GM15510 (cell line): Measurements from ENCODE around the gene ATP8A2.

Experiments
- POLR2A ChIP-seq: IDR thresholded peaks from 3 replicates; pipeline ENCODE4 v1.6.1; 2011; ENCODE audit warnings: borderline replicate concordance; ENCODE audit not compliant: insufficient read length; ENCODE audit errors: extremely low read depth

Gene ATP8A2

DNA sequence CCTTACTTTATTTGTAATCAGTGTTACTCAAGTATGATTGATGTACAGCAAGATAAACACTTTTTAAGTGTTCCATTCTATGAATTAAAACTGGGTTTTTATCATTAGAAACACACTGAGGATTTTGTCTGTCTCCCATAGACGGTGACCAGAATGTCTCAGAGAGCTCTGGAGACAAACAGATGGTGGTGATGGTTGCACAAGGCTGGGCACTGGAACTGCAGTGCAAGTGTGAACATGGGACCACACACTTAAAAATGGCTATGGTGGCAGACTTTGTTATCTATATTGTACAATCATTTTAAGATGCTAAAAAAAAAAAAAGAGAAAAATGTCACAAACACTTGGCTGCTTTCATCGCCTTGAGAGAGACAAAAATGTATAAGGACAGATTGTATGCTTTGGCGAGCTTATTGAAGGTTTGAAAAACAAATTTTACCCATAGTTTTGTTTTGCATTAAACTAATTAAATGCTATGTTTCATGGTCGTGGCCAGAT lies 407.1 kb downstream of the ATP8A2 start:
- no peak for TF ChIP-seq POLR2A

DNA sequence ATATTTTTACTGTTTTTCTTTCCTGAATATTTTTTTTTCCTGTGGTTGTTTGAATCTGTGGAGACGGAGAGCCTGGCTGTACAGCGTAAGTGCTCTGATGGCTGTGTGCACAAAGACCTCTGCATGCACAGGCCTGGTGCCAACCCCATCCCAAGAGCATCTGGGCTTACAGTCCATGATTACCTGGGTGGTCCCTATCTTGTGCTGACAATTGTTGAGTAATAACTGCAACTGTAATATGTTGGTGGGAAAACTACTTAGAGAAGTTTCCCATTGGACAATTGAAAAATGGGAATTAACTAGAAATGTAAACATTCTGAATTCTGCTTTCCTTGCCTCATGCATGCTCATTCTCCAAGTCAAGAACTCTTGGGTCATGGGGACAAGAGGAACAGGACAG lies 411.3 kb downstream of the ATP8A2 start:
- TF ChIP-seq POLR2A = no peak

DNA sequence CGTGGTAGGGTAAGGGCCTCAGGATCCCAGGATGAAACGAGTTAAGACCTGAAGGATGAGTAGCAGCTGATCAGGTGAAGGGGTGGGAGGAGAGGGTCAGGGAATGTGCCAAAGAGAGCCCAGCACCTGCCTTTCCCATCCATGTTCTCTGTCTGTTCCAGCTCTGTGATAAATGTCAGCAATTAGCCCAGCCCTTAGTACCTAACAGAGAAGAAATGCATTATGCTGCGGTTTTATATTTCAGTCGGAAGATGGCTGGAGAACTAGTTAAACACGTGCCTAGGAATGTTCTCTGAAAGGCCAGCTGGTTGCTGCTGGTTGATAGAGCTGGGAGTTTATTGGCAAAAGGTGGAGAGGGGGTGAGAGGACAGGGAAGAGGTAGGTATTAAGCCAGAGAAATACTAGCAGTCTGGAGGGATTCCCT lies 411.8 kb downstream of the ATP8A2 start:
- no peak for TF ChIP-seq POLR2A

DNA sequence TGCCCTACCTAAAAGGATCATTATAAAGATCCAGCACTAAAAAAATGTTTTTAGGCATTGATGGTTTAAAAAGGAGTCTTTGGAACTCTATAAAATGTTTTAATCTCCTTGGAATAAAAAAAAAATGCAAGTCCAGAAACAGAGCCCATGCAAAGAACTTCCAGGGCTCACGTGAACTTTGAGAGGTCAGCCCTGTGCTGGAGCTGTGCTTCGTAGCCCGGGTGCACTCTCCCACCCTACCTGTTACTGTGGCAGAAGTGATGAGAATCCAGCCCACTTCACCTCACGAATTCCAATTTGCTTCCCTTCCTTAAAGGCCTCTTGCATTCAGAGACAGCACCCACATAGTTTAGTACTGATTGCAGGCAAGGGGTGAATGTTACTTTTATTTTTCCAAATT lies 412.3 kb downstream of the ATP8A2 start:
- TF ChIP-seq POLR2A = no peak

DNA sequence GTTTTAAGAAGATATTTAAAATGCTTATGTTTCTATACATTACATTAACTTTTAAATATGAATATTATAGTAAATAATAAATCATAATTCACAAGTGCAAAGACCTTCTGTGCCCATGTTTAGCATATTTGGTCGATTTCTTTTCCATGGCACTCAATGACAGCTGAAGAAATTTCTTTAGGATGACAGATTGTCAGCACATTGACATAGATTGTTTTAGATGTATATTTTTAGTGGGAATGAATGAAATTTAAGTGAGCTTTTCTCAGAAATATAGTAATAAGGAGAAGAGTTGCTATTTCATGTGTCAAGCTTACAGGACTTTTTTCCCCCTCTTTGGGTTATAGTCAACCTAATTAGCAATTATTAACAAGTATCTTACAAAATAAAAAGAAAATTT lies 423.5 kb downstream of the ATP8A2 start:
- TF ChIP-seq POLR2A = no peak

DNA sequence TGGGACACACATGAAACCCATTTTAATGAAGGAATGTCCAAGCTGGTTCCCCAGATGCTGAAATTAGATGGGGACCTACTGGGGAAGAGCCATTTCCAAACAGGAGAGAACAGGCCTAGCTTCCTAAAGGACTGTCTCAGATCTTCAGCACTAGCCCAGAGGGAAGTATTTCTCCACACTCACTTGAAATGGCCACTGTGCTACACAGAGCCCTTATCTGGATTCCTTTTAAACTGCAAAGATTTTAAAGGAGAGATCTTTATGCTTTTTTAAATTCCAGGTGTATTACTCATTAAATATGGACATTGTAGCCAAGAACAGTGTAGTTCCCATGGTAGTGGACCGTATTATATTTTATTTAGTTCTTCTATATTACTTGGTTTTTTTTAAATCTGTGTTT lies 424.7 kb downstream of the ATP8A2 start:
- no peak for TF ChIP-seq POLR2A

DNA sequence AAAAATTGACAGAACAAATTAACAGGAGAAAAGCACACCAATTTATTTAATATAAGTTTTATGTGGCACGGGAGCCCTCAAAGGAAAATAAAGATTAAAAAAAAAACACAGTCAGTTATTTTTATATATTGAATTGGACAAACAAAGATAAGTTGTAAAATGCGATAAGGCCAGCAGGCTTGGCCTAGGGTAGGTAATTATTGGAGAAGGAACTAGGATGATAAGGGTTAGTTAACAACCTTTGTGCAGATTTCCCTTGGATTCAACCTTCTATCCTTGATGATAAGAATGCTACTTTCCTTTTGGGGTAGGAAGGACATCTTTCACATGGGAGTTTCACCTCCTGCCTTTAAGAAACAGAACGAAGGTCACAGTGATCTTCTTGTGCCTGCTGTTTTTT lies 427.2 kb downstream of the ATP8A2 start:
- TF ChIP-seq POLR2A = no peak

DNA sequence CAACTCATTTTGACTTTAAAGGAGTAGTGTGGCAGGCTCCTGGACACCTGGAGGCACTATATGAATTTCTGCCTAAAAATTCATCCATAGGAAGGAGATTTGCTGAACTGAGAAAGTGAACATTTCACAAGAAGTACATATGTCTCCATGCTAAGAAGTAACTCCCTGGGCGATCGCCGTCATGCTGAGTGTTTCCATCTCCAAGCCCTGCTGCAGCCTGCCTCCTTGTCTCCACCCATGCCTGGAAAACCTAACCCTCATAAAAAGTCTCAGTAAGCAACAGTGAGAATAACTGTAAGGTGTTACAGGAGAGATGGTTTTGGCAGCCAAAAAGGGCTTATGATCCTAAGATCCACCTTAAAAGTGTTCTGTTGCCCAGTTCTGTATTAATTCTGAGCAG lies 428.7 kb downstream of the ATP8A2 start:
- no peak for TF ChIP-seq POLR2A

DNA sequence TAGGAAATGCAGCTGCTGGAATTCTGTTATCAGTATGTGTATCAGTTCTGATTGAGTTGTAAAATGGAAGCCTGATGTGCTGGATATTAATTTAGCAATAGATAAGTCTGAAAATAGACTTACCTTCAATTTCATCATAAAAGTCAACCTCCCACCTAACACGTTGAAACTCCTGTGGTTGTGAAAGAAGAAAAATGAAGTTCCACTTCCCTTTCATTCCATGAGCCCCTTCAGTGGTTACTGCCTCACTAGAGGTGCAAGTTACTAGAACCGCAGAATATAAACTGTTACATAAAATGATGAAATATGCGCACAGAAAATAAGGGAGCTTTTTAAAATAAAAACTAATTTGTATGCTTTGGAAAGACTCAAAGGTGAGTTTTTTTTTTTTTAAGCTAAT lies 430.8 kb downstream of the ATP8A2 start:
- no peak for TF ChIP-seq POLR2A

DNA sequence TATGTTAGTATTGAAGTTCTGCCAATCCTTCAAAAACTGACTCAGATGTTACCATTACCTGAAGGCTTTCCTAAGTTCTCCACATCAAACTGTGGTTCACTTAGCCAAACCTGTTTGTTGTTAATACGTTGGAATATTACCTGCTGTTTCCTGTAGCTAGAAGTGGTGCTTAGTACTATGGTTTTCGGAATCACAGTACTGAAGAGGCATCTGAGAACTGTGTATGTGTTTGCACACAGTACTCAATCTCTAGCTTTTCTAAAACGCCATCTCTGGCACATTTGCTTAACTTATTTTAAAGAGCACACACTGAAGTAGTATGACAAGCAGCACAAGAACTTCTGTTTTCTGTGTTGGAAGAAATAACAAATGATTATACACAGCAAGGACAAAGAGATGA lies 431.9 kb downstream of the ATP8A2 start:
- no peak for TF ChIP-seq POLR2A

DNA sequence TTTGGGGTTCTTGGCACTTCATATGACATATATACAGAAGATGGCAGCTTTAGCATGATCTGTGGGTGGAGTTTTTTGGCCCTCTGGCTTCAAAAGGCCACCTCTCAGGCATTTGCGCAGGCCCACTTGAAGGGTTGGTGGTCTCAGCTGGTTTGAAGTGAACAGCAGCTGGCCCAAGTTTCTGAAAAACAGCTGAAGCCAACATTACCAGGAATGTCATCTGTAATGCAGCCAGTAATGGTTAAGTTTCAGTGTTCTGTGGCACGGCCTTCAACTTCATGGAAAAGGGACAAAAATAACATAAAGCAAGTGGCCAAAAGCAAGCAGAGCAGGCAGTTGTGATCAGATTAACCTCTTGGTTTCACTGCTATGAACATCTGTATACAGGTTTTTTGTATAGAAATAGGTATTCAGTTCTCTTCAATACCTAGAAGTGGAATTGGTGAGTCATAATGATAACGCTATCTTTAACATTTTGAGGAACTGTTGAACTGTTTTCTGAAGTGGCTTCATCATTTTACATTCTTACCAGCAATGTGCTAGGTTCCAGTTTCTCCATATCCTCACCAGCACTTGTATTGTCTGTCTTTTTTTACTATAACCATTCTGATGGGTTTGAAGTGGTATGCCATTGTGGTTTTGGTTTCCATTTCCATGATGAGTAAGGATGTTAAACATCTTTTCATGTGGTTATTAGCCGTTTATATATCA lies 434.6 kb downstream of the ATP8A2 start:
- TF ChIP-seq POLR2A = no peak

DNA sequence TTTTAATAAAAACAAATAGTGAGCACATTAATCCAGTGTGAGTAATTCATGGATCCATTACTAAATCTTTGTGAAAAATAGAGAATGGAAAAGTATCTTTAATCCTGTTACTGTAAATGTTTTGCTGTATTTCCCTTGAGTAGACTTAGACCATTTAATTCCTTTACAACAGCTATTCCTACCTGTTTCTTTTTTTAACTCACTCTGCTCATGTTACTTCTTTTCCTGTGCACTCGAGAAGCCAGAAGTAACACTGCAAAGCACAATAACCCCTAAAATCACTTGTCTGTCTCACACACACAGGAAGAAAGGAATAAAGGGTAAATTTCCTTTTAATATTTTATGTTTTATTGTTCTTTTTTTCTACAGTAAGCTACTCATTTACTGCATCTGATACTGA lies 435.8 kb downstream of the ATP8A2 start:
- TF ChIP-seq POLR2A = no peak

DNA sequence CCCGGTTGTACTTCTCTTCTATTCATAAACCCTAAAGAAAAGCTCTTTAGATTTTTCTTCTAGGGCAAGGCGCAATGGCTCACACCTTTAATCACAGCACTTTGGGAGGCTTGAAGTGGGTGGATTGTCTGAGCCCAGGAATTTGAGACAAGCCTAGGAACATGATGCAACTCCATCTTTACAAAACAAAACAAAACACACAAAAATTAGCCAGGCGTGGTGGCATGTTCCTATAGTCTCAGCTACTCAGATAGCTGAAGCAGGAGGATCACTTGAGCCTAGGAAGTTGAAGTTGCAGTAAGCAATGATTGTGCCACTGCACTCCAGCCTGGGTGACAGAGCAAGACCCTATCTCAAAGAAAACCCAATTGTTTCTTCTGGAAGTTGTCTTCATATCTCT lies 439.7 kb downstream of the ATP8A2 start:
- TF ChIP-seq POLR2A = no peak

DNA sequence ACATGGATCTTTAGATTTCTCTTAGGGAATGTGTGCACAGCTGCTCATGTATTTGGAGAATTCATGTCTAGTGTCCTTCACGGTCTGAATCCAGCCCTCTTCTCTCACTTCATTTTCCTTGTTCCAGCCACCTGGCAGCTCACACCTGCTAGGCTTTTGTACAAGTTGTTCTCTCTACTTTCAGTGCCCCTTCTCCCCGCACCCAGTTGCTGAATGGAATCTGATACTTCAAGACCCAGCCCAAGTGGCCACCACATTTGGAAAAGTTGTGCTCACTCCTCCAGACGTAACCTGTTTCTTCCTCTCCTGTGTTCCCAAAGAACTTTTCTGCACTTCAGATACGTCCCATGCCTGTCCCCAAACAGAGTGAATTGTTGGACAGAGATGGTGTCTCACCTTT lies 444.5 kb downstream of the ATP8A2 start:
- TF ChIP-seq POLR2A = no peak

DNA sequence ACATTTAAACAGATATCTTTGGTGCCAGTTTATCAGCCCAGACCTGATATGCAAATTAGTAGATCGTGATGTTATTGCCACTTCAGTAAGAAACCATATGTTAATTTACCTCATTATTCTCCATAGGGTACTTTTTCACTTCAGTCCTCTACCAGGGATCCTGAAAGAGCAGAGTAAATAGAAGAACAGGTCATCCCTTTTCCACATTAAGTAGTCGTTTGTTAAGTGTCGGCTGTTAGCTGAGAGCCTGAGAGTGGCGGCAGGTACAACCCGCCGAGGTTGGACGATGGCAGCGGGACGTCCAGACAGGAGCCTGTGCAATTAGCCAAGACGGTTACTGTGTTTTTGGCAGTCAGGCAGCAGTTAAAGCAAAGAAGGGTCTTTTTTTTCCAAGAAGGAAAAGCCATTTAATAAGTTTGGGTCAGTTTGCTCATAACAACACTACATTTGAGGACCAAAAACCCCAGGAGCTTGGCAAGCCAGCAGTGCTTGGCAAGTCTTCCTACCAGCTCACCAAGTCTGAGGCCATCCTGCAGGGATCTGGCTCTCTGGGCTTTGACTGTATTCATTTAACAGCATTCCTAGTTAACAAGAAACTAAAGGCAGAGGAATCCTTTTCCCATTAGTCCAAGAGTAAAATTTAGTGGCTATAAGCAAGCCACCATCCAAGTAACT lies 448.2 kb downstream of the ATP8A2 start:
- TF ChIP-seq POLR2A = no peak

DNA sequence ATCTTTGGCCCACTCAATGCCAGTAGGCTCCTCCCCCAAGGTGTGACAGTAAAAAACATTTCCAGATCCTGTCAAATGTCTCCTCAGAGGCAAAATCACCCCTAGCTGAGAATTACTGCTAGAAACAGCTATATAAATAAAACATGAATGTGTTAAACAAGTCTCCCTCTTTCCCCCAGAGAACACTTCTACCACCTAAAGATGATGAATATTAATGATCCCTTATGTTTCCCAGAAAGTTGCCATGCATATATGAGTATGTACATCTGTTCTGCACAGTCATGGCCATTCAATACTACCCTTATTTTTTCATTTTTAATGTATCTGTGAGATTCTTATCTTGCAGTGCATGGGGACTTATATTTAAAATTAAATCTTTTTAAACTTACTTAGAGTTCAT lies 450.0 kb downstream of the ATP8A2 start:
- TF ChIP-seq POLR2A = no peak
